HepG2 (cell line): ENCODE measurements around the gene RBM26. TPM values are rescaled to one million over a fixed set of nuclear protein-coding genes. Genes with fewer than 3 reads are reported as not detected.

Experiments
- BCL3 ChIP-seq: sonication (generic); formaldehyde crosslinking; IDR thresholded peaks from 2 replicates; pipeline ENCODE4 v1.5.1; 2020; ENCODE audit warnings: mild to moderate bottlenecking, missing genetic modification reagents, moderate library complexity
- FOXO4 ChIP-seq: sonication (generic); formaldehyde crosslinking; conservative IDR thresholded peaks from 2 replicates; pipeline ENCODE4 v1.8.1; 2023; ENCODE audit warnings: missing genetic modification reagents
- GABPB1 ChIP-seq: IDR thresholded peaks from 2 replicates; pipeline ENCODE4 v1.6.1; 2016; ENCODE audit warnings: mild to moderate bottlenecking, missing genetic modification reagents, moderate library complexity, missing compliant biosample characterization
- MBNL3 ChIP-seq: fragments of 250-450 bp; sonication (Bioruptor Pico); conservative IDR thresholded peaks from 2 replicates; pipeline ENCODE4 v1.8.0; 2022; ENCODE audit warnings: mild to moderate bottlenecking, inconsistent platforms
- SIX4 ChIP-seq: sonication (generic); formaldehyde crosslinking; IDR thresholded peaks from 2 replicates; pipeline ENCODE4 v1.4.0; 2020; ENCODE audit warnings: missing genetic modification reagents
- SNAPC4 ChIP-seq: sonication (generic); formaldehyde crosslinking; IDR thresholded peaks from 2 replicates; pipeline ENCODE4 v1.4.0; 2020; ENCODE audit warnings: mild to moderate bottlenecking, missing genetic modification reagents
- ZNF512B ChIP-seq: sonication (generic); formaldehyde crosslinking; IDR thresholded peaks from 2 replicates; pipeline ENCODE4 v1.5.1; 2020; ENCODE audit warnings: missing genetic modification reagents, mild to moderate bottlenecking, borderline replicate concordance
- polyA plus RNA-seq, 8 experiments: library from polyadenylated mRNA; depleted of rRNA in 3 of 8; stranded (reverse) in 7 of 8; unstranded in 1 of 8; fragments of >200 nt; fragmentation: Illumina TruSeq in 4 of 8; extraction: Trizol in 4 of 8; gene quantifications; 2 replicates each; pipeline versions ENCODE4 v1.2.1 to v1.2.3, GENCODE V29; 2011 to 2016; ENCODE audit warnings: low read depth in 4 of 8, missing spikeins in 1 of 8, mixed read lengths in 1 of 8; ENCODE audit not compliant: insufficient read depth in 1 of 8
- total RNA-seq, 5 experiments: library from RNA; depleted of rRNA; stranded (reverse); fragments of >200 nt; fragmentation: Illumina TruSeq; extraction: Trizol; gene quantifications; 2 replicates each; pipeline ENCODE4 v1.2.3, GENCODE V29; 2016; ENCODE audit warnings: low read depth in 1 of 5

RBM26 gene
- total and polyA plus RNA-seq, 2 of the 13 experiments (the other 11 are each of a cell fraction or from before 2014, with no cell fraction given) = 19.4 to 34.4 TPM

- TF ChIP-seq ZNF512B (no peak), SNAPC4 (no peak), BCL3 (CRISPR knock-in tag) (no peak), FOXO4 (CRISPR knock-in tag) (no peak), GABPB1 (CRISPR knock-in tag) (no peak), MBNL3 (CRISPR knock-in tag) (no peak), SIX4 (CRISPR knock-in tag) (no peak)
Measured at GRCh38 chr13:79398127-79398526, 7.9 kb downstream of the RBM26 start (continued).
